ENCODE measurements around the gene RUNX1.

The RUNX1 gene

GRCh38 chr21:34907461-34908418, 141.4 kb downstream of the RUNX1 start:
- no peak for DNase-seq (ENCODE audit: low read depth in 1 of 2, low spot score in 1 of 2)

- DNase-seq (ENCODE audit: low read depth in 1 of 2, low spot score in 1 of 2), result no peak
Observed at GRCh38 chr21:34906401-34906800, 142.7 kb downstream of the RUNX1 start.

- DNase-seq (ENCODE audit: low read depth in 1 of 2, low spot score in 1 of 2), result no peak
Observed at GRCh38 chr21:34905218-34905537, 143.9 kb downstream of the RUNX1 start.

- DNase-seq (ENCODE audit: low read depth in 1 of 2, low spot score in 1 of 2), result no peak
Observed at GRCh38 chr21:34904526-34905217, 144.4 kb downstream of the RUNX1 start.

GRCh38 chr21:34900376-34900775, 148.7 kb downstream of the RUNX1 start:
- DNase-seq (ENCODE audit: low read depth in 1 of 2, low spot score in 1 of 2), result no peak

- DNase-seq (ENCODE audit: low read depth in 1 of 2, low spot score in 1 of 2), result no peak
Observed at GRCh38 chr21:34899760-34900159, 149.3 kb downstream of the RUNX1 start.

- no peak for DNase-seq (ENCODE audit: low read depth in 1 of 2, low spot score in 1 of 2)
Observed at GRCh38 chr21:34899302-34899701, 149.8 kb downstream of the RUNX1 start.

- DNase-seq (ENCODE audit: low read depth in 1 of 2, low spot score in 1 of 2), result peak in 1 of 2 donors; percentile 40
Observed at GRCh38 chr21:34897828-34898227, 151.3 kb downstream of the RUNX1 start.

GRCh38 chr21:34894401-34894800, 154.7 kb downstream of the RUNX1 start:
- no peak for DNase-seq (ENCODE audit: low read depth in 1 of 2, low spot score in 1 of 2)

GRCh38 chr21:34892209-34892608, 156.9 kb downstream of the RUNX1 start:
- DNase-seq (ENCODE audit: low read depth in 1 of 2, low spot score in 1 of 2), result no peak

- DNase-seq (ENCODE audit: low read depth in 1 of 2, low spot score in 1 of 2), result no peak
Observed at GRCh38 chr21:34891613-34891943, 157.5 kb downstream of the RUNX1 start.

GRCh38 chr21:34890724-34891612, 158.1 kb downstream of the RUNX1 start:
- no peak for DNase-seq (ENCODE audit: low read depth in 1 of 2, low spot score in 1 of 2)

- DNase-seq (ENCODE audit: low read depth in 1 of 2, low spot score in 1 of 2), result no peak
Observed at GRCh38 chr21:34890470-34890723, 158.7 kb downstream of the RUNX1 start.

GRCh38 chr21:34889676-34890469, 159.2 kb downstream of the RUNX1 start:
- DNase-seq (ENCODE audit: low read depth in 1 of 2, low spot score in 1 of 2), result peak; percentile 69 to 75

GRCh38 chr21:34889320-34889675, 159.8 kb downstream of the RUNX1 start:
- DNase-seq (ENCODE audit: low read depth in 1 of 2, low spot score in 1 of 2), result peak; percentile 50 to 58

- DNase-seq (ENCODE audit: low read depth in 1 of 2, low spot score in 1 of 2), result peak; percentile 70 to 87
Observed at GRCh38 chr21:34888569-34889319, 160.4 kb downstream of the RUNX1 start.

GRCh38 chr21:34887725-34888568, 161.2 kb downstream of the RUNX1 start:
- peak; percentile 77 to 90 for DNase-seq (ENCODE audit: low read depth in 1 of 2, low spot score in 1 of 2)

- DNase-seq (ENCODE audit: low read depth in 1 of 2, low spot score in 1 of 2), result no peak
Observed at GRCh38 chr21:34887105-34887442, 162.0 kb downstream of the RUNX1 start.

- peak in 1 of 2 donors; percentile 16 for DNase-seq (ENCODE audit: low read depth in 1 of 2, low spot score in 1 of 2)
Observed at GRCh38 chr21:34886240-34887104, 162.6 kb downstream of the RUNX1 start.
